GM23338 (cell line): ENCODE results near the gene GLI1. TPM values are rescaled to one million over a fixed set of nuclear protein-coding genes. Genes with fewer than 3 reads are reported as not detected.

Experiments used
- ATAC-seq: fragments of 200-7000 bp; cut with Tn5 transposase; 3 replicates; pipeline ENCODE4 v1.9.1; 2020
- DNase-seq: peaks from one replicate; pipeline ENCODE4 v3.0.0-alpha.2; 2015; ENCODE audit warnings: low spot score
- H2AFZ ChIP-seq: fragments of 200-600 bp; sonication (generic); 2 replicates; pipeline ENCODE4 v1.8.0; 2016; ENCODE audit warnings: antibody characterized with exemption, mild to moderate bottlenecking, moderate library complexity
- H3F3A ChIP-seq: fragments of 200-600 bp; sonication (generic); replicated peaks from 2 replicates; pipeline ENCODE4 v1.8.0; 2017; ENCODE audit warnings: antibody characterized with exemption, mixed run types, low read depth
- H3K27ac ChIP-seq: fragments of 200-600 bp; sonication (generic); 2 replicates; pipeline ENCODE4 v1.6.1; 2016; ENCODE audit warnings: low read depth
- H3K27me3 ChIP-seq: fragments of 200-600 bp; sonication (generic); 2 replicates; pipeline ENCODE4 v1.8.0; 2016; ENCODE audit warnings: mild to moderate bottlenecking, mixed run types, moderate library complexity; ENCODE audit not compliant: insufficient read depth
- H3K36me3 ChIP-seq: fragments of 200-600 bp; sonication (generic); 2 replicates; pipeline ENCODE4 v1.8.0; 2016; ENCODE audit warnings: mild to moderate bottlenecking; ENCODE audit not compliant: insufficient read depth
- H3K4me1 ChIP-seq: fragments of 200-600 bp; sonication (generic); 2 replicates; pipeline ENCODE4 v1.8.0; 2016; ENCODE audit warnings: mild to moderate bottlenecking, moderate library complexity; ENCODE audit not compliant: insufficient read depth
- H3K4me2 ChIP-seq: fragments of 200-600 bp; sonication (generic); 2 replicates; pipeline ENCODE4 v1.7.1; 2017; ENCODE audit warnings: mixed run types
- H3K4me3 ChIP-seq: fragments of 200-600 bp; sonication (generic); 2 replicates; pipeline ENCODE4 v1.6.1; 2016; ENCODE audit warnings: mixed run types
- H3K79me2 ChIP-seq: fragments of 200-600 bp; sonication (generic); replicated peaks from 2 replicates; pipeline ENCODE4 v1.8.0; 2017; ENCODE audit warnings: mild to moderate bottlenecking; ENCODE audit not compliant: insufficient read depth
- H3K9me2 ChIP-seq: fragments of 200-600 bp; sonication (generic); 2 replicates; pipeline ENCODE4 v1.8.0; 2017; ENCODE audit not compliant: insufficient read depth
- H4K20me1 ChIP-seq: fragments of 200-600 bp; sonication (generic); replicated peaks from 2 replicates; pipeline ENCODE4 v1.8.0; 2017; ENCODE audit warnings: mild to moderate bottlenecking; ENCODE audit not compliant: insufficient read depth
- H3K27ac Mint-ChIP-seq: 2 replicates; pipeline ENCODE4 v1.8.0; 2020; ENCODE audit warnings: inconsistent platforms, mild to moderate bottlenecking, moderate library complexity, mixed read lengths
- H3K27me3 Mint-ChIP-seq: 3 replicates; pipeline ENCODE4 v1.8.0; 2022; ENCODE audit warnings: low read depth, mild to moderate bottlenecking, moderate library complexity, mixed read lengths, inconsistent platforms; ENCODE audit not compliant: insufficient read depth, poor library complexity
- H3K36me3 Mint-ChIP-seq: 3 replicates; pipeline ENCODE4 v1.8.0; 2021; ENCODE audit warnings: low read depth, mild to moderate bottlenecking, inconsistent platforms, moderate library complexity, mixed read lengths
- H3K4me1 Mint-ChIP-seq: 3 replicates; pipeline ENCODE4 v1.8.0; 2020; ENCODE audit warnings: mild to moderate bottlenecking, inconsistent platforms, mixed read lengths
- H3K4me3 Mint-ChIP-seq: 3 replicates; pipeline ENCODE4 v1.8.0; 2021; ENCODE audit warnings: moderate library complexity, mild to moderate bottlenecking, inconsistent platforms, mixed read lengths
- H3K9me3 Mint-ChIP-seq: 3 replicates; pipeline ENCODE4 v1.8.0; 2020; ENCODE audit warnings: moderate library complexity, mild to moderate bottlenecking, inconsistent platforms, mixed read lengths
- CREB1 ChIP-seq: fragments of 250-450 bp; sonication (Bioruptor Pico); IDR thresholded peaks from 2 replicates; pipeline ENCODE4 v1.5.0; 2020; ENCODE audit warnings: low read depth, mild to moderate bottlenecking, moderate library complexity
- CTCF ChIP-seq, 2 experiments: fragments of 200-600 bp in 1 of 2; sonication (generic) in 1 of 2; conservative IDR thresholded peaks; 2 replicates each; pipeline versions ENCODE4 v1.5.1 to v1.6.1; 2016 to 2017; ENCODE audit warnings: antibody characterized with exemption in 2 of 2, low read depth in 2 of 2, mild to moderate bottlenecking in 2 of 2, moderate library complexity in 1 of 2
- EZH2 ChIP-seq: fragments of 200-600 bp; sonication (generic); IDR thresholded peaks from one replicate; pipeline ENCODE4 v1.8.0; 2017; ENCODE audit warnings: antibody characterized with exemption, mild to moderate bottlenecking, low read depth; ENCODE audit not compliant: unreplicated experiment
- EZH2phosphoT487 ChIP-seq: fragments of 200-600 bp; sonication (generic); IDR thresholded peaks from one replicate; pipeline ENCODE4 v1.8.1; 2018; ENCODE audit warnings: antibody characterized with exemption; ENCODE audit not compliant: unreplicated experiment
- NANOG ChIP-seq: IDR thresholded peaks from 2 replicates; pipeline ENCODE4 v1.6.1; 2016; ENCODE audit warnings: antibody characterized with exemption, borderline replicate concordance
- POLR2AphosphoS5 ChIP-seq: IDR thresholded peaks from 2 replicates; pipeline ENCODE4 v1.6.1; 2016; ENCODE audit warnings: antibody characterized with exemption, low read depth
- REST ChIP-seq: IDR thresholded peaks from one replicate; pipeline ENCODE4 v1.6.1; 2018; ENCODE audit warnings: antibody characterized with exemption; ENCODE audit not compliant: unreplicated experiment
- STAT1 ChIP-seq: IDR thresholded peaks from one replicate; pipeline ENCODE4 v1.6.1; 2016; ENCODE audit warnings: antibody characterized with exemption; ENCODE audit not compliant: unreplicated experiment
- ZNF331 ChIP-seq: fragments of 250-450 bp; sonication (Bioruptor Pico); IDR thresholded peaks from 2 replicates; pipeline ENCODE4 v1.5.0; 2020; ENCODE audit warnings: low read depth, mild to moderate bottlenecking, moderate library complexity
- polyA plus RNA-seq: library from polyadenylated mRNA; unstranded; fragments of >200 nt; fragmentation: Nextera tagmentation; extraction: Ambion mirVana; gene quantifications from 2 replicates; pipeline ENCODE4 v1.2.1, GENCODE V29; 2016
- total RNA-seq: library from RNA; depleted of rRNA; stranded (reverse); fragments of >200 nt; shearing (Covaris generic); gene quantifications from 2 replicates; pipeline ENCODE4 v1.2.3, GENCODE V29; 2014

Gene GLI1
- total and polyA plus RNA-seq, 2 experiments from 2014 or later = 5.6 to 18.1 TPM

DNA sequence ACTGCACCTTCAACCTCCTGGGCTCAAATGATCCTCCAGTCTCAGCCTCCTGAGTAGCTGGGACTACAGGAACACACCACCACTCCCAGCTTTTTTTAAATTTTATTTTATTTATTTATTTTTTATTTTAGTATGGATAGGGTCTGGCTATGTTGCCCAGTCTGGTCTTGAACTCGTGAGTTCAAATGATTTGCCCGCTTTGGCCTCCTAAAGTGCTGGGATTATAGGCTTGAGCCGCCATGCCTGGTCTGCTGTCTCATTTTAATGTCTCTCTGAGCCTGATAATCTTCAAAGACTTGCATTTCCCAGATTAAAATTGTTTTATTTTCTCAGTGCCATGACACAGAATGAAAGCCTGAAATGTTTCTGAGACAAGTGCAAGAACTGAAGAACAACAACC is 26.2 kb upstream of the GLI1 start (continued):
- TF ChIP-seq STAT1 (no peak), REST (no peak), NANOG (no peak), EZH2phosphoT487 (no peak), CTCF (conservative IDR thresholded peaks at IDR 0.05; ENCODE audit: low read depth in 2 of 2) (no peak)

GRCh38 chr12:57434517-57435223 is 24.9 kb upstream of the GLI1 start, which contains the start of gene INHBC:
Gene INHBC, plus strand, starts transcription at chr12:57434784. Its CDS starts 103 bp downstream, at chr12:57434887.
- Mint-ChIP-seq H3K9me3 (no peaks in the 10 kb centered on the region), H3K36me3 (no peaks in the 10 kb centered on the region; the same call in 2 of the 3 replicates), H3K4me3 (no peak within 1 kb of the TSS; the same call in 2 of the 3 replicates), H3K4me1 (peaks cover 14% of the 10 kb centered on the region; the same call in 2 of the 3 replicates), H3K27me3 (peaks cover 5% of the 10 kb centered on the region), H3K27ac (peak within 1 kb of the TSS; percentile 56; the same call in 1 of the 2 replicates)
- no peaks in the 10 kb centered on the region for H3K27me3 ChIP-seq
- peaks cover 6% of the 10 kb centered on the region; the same call in 1 of the 2 replicates for H3K4me1 ChIP-seq
- H3F3A ChIP-seq = peaks cover 11% of the 10 kb centered on the region
- peak within 1 kb of the TSS; percentile 83 for H2AFZ ChIP-seq
- no peak for DNase-seq
- no peaks in the 10 kb centered on the region for H3K36me3 ChIP-seq
- no peak within 1 kb of the TSS for H3K4me3 ChIP-seq
- ATAC-seq = no peak
- H3K9me2 ChIP-seq = no peaks in the 10 kb centered on the region
- no peak within 1 kb of the TSS for H3K27ac ChIP-seq
- TF ChIP-seq EZH2 = no peak
- no peak for TF ChIP-seq CTCF (conservative IDR thresholded peaks at IDR 0.05; ENCODE audit: low read depth in 2 of 2)
- no peak for TF ChIP-seq REST
- TF ChIP-seq ZNF331 (CRISPR knock-in tag) = no peak
- TF ChIP-seq STAT1 = no peak
- TF ChIP-seq POLR2AphosphoS5 = no peak
- no peak for TF ChIP-seq CREB1 (CRISPR knock-in tag)
- no peaks in the 10 kb centered on the region for H4K20me1 ChIP-seq
- no peak within 1 kb of the TSS for H3K4me2 ChIP-seq
- peaks cover 4% of the 10 kb centered on the region; the same call in 1 of the 2 replicates for H3K79me2 ChIP-seq
